ENCODE measurements around the gene KCNE3.

The KCNE3 gene

GRCh38 chr11:74476536-74476935 lies 9.2 kb upstream of the KCNE3 start:
- H3K79me2 ChIP-seq (ENCODE audit: insufficient read depth, low read length): no peaks in the 10 kb centered on the region
- no peaks in the 10 kb centered on the region for H3K9me3 ChIP-seq (ENCODE audit: insufficient read depth, low read length, severe bottlenecking)
- no peak for DNase-seq
- no peaks in the 10 kb centered on the region for H3K36me3 ChIP-seq (ENCODE audit: insufficient read depth, low read length)
- H3K4me3 ChIP-seq (ENCODE audit: low read depth in 1 of 2, low read length in 2 of 2): no peak overlapping the region
- no peak for ATAC-seq (ENCODE audit: insufficient read depth, low read depth)
- no peak for TF ChIP-seq CTCF (IDR thresholded peaks at IDR 0.05; ENCODE audit: borderline replicate concordance, extremely low read depth, low read length, poor library complexity, severe bottlenecking)
- no peak for TF ChIP-seq EZH2 (IDR thresholded peaks at IDR 0.05; ENCODE audit: borderline replicate concordance, low read depth, low read length, severe bottlenecking)
- no peaks in the 10 kb centered on the region for H3K4me1 ChIP-seq (ENCODE audit: insufficient read depth, low read length)
- no peak overlapping the region for H3K27ac ChIP-seq (ENCODE audit: low read length)
- no peaks in the 10 kb centered on the region for H4K20me1 ChIP-seq (ENCODE audit: insufficient read depth, low read length)
- H3K9ac ChIP-seq (ENCODE audit: low read depth, low read length): no peak overlapping the region
- no peak overlapping the region for H2AFZ ChIP-seq (ENCODE audit: low read depth, low read length)
- no peaks in the 10 kb centered on the region for H3K27me3 ChIP-seq (ENCODE audit: insufficient read depth, low read length, poor library complexity)
- H3K4me2 ChIP-seq (ENCODE audit: insufficient read depth, low read length): no peak overlapping the region

- Histone ChIP-seq H3K4me1 (ENCODE audit: insufficient read depth, low read length) (no peaks in the 10 kb centered on the region), H4K20me1 (ENCODE audit: insufficient read depth, low read length) (no peaks in the 10 kb centered on the region), H3K4me2 (ENCODE audit: insufficient read depth, low read length) (no peak overlapping the region), H2AFZ (ENCODE audit: low read depth, low read length) (no peak overlapping the region), H3K9me3 (ENCODE audit: insufficient read depth, low read length, severe bottlenecking) (no peaks in the 10 kb centered on the region), H3K36me3 (ENCODE audit: insufficient read depth, low read length) (no peaks in the 10 kb centered on the region), H3K27me3 (ENCODE audit: insufficient read depth, low read length, poor library complexity) (no peaks in the 10 kb centered on the region), H3K4me3 (ENCODE audit: low read depth in 1 of 2, low read length in 2 of 2) (no peak overlapping the region), H3K27ac (ENCODE audit: low read length) (no peak overlapping the region), H3K79me2 (ENCODE audit: insufficient read depth, low read length) (no peaks in the 10 kb centered on the region), H3K9ac (ENCODE audit: low read depth, low read length) (no peak overlapping the region)
- no peak for ATAC-seq (ENCODE audit: insufficient read depth, low read depth)
- TF ChIP-seq EZH2 (IDR thresholded peaks at IDR 0.05; ENCODE audit: borderline replicate concordance, low read depth, low read length, severe bottlenecking) (no peak), CTCF (IDR thresholded peaks at IDR 0.05; ENCODE audit: borderline replicate concordance, extremely low read depth, low read length, poor library complexity, severe bottlenecking) (no peak)
- no peak for DNase-seq
These were observed 7.0 kb upstream of the KCNE3 start for GRCh38 chr11:74474316-74474715.

- H3K4me2 ChIP-seq (ENCODE audit: insufficient read depth, low read length): no peak overlapping the region
- DNase-seq (no peak), ATAC-seq (ENCODE audit: insufficient read depth, low read depth) (no peak)
- H3K27me3 ChIP-seq (ENCODE audit: insufficient read depth, low read length, poor library complexity): no peaks in the 10 kb centered on the region
- no peaks in the 10 kb centered on the region for H3K4me1 ChIP-seq (ENCODE audit: insufficient read depth, low read length)
- TF ChIP-seq EZH2 (IDR thresholded peaks at IDR 0.05; ENCODE audit: borderline replicate concordance, low read depth, low read length, severe bottlenecking): no peak
- TF ChIP-seq CTCF (IDR thresholded peaks at IDR 0.05; ENCODE audit: borderline replicate concordance, extremely low read depth, low read length, poor library complexity, severe bottlenecking): no peak
- no peak overlapping the region for H3K9ac ChIP-seq (ENCODE audit: low read depth, low read length)
- H3K4me3 ChIP-seq (ENCODE audit: low read depth in 1 of 2, low read length in 2 of 2): no peak overlapping the region
- H2AFZ ChIP-seq (ENCODE audit: low read depth, low read length): no peak overlapping the region
- no peak overlapping the region for H3K27ac ChIP-seq (ENCODE audit: low read length)
- no peaks in the 10 kb centered on the region for H3K79me2 ChIP-seq (ENCODE audit: insufficient read depth, low read length)
- H3K36me3 ChIP-seq (ENCODE audit: insufficient read depth, low read length): no peaks in the 10 kb centered on the region
- H4K20me1 ChIP-seq (ENCODE audit: insufficient read depth, low read length): no peaks in the 10 kb centered on the region
- H3K9me3 ChIP-seq (ENCODE audit: insufficient read depth, low read length, severe bottlenecking): no peaks in the 10 kb centered on the region
These were observed 6.2 kb upstream of the KCNE3 start for GRCh38 chr11:74473382-74474173.
